Esophagus squamous epithelium (tissue), 4 donors: ENCODE data around the gene ATP5PB.

ENCODE experiments used
- POLR2A ChIP-seq, 4 donors: fragments of 450-650 bp; IDR thresholded peaks; one replicate each; pipeline ENCODE4 v1.6.1; 2017; ENCODE audit warnings: antibody characterized with exemption in 4 of 4, mild to moderate bottlenecking in 4 of 4, moderate library complexity in 3 of 4
- TF ChIP-seq, protein P1 (sequence below), 6 experiments: fragments of 450-650 bp in 4 of 6; fragments of 200-600 bp in 2 of 6; sonication (generic) in 2 of 6; IDR thresholded peaks; one replicate each; pipeline ENCODE4 v1.5.1; 2016 to 2019; ENCODE audit warnings: antibody characterized with exemption in 6 of 6, mild to moderate bottlenecking in 4 of 6, moderate library complexity in 4 of 6

DNA sequence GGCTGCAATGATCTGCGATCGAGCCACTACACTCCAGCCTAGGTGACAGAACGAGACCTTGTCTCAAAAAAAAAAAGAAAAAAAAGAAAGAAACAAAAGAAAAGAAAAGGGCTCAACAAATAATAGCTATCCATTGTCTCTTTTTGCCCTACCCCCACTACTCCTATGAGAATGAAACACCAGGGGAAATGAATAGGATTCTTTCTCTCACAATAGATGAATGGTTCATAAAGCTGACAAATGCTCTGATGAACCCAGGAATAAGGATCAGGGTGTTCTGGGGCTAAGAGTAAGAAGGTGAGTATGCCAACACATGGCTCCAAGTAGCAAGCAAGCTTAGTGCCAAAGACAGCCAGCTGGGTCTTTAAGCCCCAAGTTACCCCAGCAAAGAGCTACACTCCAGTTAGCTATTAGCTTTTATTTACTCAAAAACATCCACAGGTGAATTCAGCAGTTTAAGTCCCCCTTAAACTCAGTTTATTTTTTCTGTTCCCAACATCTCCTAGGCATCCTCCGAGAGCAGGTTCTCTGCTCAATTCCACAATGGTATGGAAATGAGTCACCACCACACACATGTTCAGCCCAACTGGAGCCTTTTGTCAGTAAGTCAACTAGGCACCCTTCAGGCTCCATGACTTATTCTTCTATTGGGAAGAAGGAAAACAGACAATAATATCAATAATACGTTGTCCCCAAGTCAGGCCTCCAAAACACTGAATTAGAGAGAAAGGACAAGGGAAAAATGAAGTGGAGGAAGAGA is 49.9 kb downstream of the ATP5PB start:
- no peak for TF ChIP-seq POLR2A (IDR thresholded peaks at IDR 0.05)
- TF ChIP-seq, protein P1, sequence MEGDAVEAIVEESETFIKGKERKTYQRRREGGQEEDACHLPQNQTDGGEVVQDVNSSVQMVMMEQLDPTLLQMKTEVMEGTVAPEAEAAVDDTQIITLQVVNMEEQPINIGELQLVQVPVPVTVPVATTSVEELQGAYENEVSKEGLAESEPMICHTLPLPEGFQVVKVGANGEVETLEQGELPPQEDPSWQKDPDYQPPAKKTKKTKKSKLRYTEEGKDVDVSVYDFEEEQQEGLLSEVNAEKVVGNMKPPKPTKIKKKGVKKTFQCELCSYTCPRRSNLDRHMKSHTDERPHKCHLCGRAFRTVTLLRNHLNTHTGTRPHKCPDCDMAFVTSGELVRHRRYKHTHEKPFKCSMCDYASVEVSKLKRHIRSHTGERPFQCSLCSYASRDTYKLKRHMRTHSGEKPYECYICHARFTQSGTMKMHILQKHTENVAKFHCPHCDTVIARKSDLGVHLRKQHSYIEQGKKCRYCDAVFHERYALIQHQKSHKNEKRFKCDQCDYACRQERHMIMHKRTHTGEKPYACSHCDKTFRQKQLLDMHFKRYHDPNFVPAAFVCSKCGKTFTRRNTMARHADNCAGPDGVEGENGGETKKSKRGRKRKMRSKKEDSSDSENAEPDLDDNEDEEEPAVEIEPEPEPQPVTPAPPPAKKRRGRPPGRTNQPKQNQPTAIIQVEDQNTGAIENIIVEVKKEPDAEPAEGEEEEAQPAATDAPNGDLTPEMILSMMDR (IDR thresholded peaks at IDR 0.05): no peak
